ENCODE results near the gene SEMA4F. TPM values are rescaled to one million over a fixed set of nuclear protein-coding genes. Genes with fewer than 3 reads are reported as not detected.
"Not testable (repeated sequence)": the region's sequence is repeated elsewhere in the genome, so short reads cannot be mapped to it uniquely, and the experiment has no call there.

The SEMA4F gene
- total RNA-seq, 4 donors from 2014 or later, result 6.7 to 22.3 (median 11.2) TPM

GRCh38 chr2:74619651-74620297, 34.3 kb upstream of the SEMA4F start:
- no peak for DNase-seq (ENCODE audit: low spot score in 2 of 2)
- no peak for TF ChIP-seq POLR2A (IDR thresholded peaks at IDR 0.05)
- TF ChIP-seq, protein P1, sequence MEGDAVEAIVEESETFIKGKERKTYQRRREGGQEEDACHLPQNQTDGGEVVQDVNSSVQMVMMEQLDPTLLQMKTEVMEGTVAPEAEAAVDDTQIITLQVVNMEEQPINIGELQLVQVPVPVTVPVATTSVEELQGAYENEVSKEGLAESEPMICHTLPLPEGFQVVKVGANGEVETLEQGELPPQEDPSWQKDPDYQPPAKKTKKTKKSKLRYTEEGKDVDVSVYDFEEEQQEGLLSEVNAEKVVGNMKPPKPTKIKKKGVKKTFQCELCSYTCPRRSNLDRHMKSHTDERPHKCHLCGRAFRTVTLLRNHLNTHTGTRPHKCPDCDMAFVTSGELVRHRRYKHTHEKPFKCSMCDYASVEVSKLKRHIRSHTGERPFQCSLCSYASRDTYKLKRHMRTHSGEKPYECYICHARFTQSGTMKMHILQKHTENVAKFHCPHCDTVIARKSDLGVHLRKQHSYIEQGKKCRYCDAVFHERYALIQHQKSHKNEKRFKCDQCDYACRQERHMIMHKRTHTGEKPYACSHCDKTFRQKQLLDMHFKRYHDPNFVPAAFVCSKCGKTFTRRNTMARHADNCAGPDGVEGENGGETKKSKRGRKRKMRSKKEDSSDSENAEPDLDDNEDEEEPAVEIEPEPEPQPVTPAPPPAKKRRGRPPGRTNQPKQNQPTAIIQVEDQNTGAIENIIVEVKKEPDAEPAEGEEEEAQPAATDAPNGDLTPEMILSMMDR (IDR thresholded peaks at IDR 0.05), result no peak
- no peak overlapping the region for H3K27ac ChIP-seq
- whole genome bisulfite sequencing, 2 donors, result 72 to 78% methylated on average over 5 of the region's 5 CpGs
- no peaks in the 10 kb centered on the region for H3K36me3 ChIP-seq
- no peaks in the 10 kb centered on the region for H3K4me1 ChIP-seq
- H3K4me3 ChIP-seq, result no peak overlapping the region
- H3K27me3 ChIP-seq, result peaks cover 0 to under 1% of the 10 kb centered on the region in 2 donors
- H3K9me3 ChIP-seq, result no peaks in the 10 kb centered on the region

- H3K9me3 ChIP-seq, result no peaks in the 10 kb centered on the region
- no peak overlapping the region for H3K27ac ChIP-seq
- H3K4me3 ChIP-seq, result no peak overlapping the region
- no peak for DNase-seq (ENCODE audit: low spot score in 2 of 2)
- no peak for TF ChIP-seq EP300 (IDR thresholded peaks at IDR 0.05)
- TF ChIP-seq, protein P1 (IDR thresholded peaks at IDR 0.05), result no peak
- no peak for TF ChIP-seq POLR2A (IDR thresholded peaks at IDR 0.05)
- 80 to 90% methylated on average over 12 of the region's 12 CpGs for WGBS, 2 donors
- no peaks in the 10 kb centered on the region for H3K27me3 ChIP-seq
- no peaks in the 10 kb centered on the region for H3K4me1 ChIP-seq
- no peaks in the 10 kb centered on the region for H3K36me3 ChIP-seq
Observed at GRCh38 chr2:74620671-74621070, 33.4 kb upstream of the SEMA4F start.

DNA sequence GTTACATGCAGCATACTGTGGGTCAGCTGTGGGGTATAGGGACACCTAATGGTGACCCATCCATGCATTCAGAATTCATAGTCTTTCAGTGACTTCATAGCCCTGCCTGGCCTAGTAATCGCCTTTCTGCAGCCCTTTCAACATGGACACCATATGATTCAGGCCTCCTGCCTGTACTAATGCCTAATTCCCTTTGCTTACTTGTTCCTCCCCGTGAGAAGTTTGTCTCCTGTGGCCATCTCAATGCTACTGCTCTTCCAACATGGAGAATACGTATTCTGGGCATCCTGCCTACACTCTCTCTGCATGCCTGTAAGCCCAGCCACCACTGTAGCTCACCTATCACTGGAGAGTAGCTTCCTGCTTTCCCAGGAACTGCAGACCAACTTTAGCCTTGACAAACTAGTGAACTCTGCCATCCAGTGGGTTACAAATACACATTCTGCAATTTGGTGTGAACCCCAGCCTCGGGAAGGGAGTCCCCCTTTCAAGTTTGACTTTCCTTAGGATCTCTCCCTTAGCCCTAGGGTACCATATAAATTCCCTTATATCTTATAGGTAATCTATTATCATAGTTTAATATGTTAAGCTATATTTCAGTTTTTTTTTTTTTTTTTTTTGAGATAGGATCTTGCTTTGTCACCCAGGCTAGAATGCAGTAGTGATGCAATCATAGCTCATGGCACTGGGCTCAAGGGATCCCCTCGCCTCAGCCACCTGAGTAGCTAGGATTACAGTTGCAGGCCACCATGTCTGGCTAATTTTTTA, 28.2 kb upstream of the SEMA4F start:
- TF ChIP-seq, protein P1 (IDR thresholded peaks at IDR 0.05), result no peak
- TF ChIP-seq POLR2A (IDR thresholded peaks at IDR 0.05) (no peak), EP300 (IDR thresholded peaks at IDR 0.05) (no peak)
- 67 to 76% methylated on average over 5 of the region's 5 CpGs for WGBS, 2 donors
- Histone ChIP-seq H3K9me3 (no peaks in the 10 kb centered on the region), H3K27me3 (no peaks in the 10 kb centered on the region), H3K4me3 (no peak overlapping the region), H3K36me3 (no peaks in the 10 kb centered on the region), H3K4me1 (no peaks in the 10 kb centered on the region), H3K27ac (no peak overlapping the region)
- DNase-seq (ENCODE audit: low spot score in 2 of 2), result no peak

GRCh38 chr2:74628538-74629105, 25.4 kb upstream of the SEMA4F start:
- H3K4me3 ChIP-seq, result no peak overlapping the region
- TF ChIP-seq POLR2A (IDR thresholded peaks at IDR 0.05) (no peak), EP300 (IDR thresholded peaks at IDR 0.05) (no peak)
- TF ChIP-seq, protein P1 (IDR thresholded peaks at IDR 0.05), result no peak
- DNase-seq (ENCODE audit: low spot score in 2 of 2), result no peak
- H3K27me3 ChIP-seq, result no peaks in the 10 kb centered on the region
- no peaks in the 10 kb centered on the region for H3K4me1 ChIP-seq
- H3K36me3 ChIP-seq, result no peaks in the 10 kb centered on the region
- 66 to 81% methylated on average over 3 of the region's 3 CpGs for WGBS, 2 donors
- H3K9me3 ChIP-seq, result no peaks in the 10 kb centered on the region
- no peak overlapping the region for H3K27ac ChIP-seq

- DNase-seq (ENCODE audit: low spot score in 2 of 2); H3K27me3 ChIP-seq; H3K27ac ChIP-seq; H3K4me3 ChIP-seq; H3K4me1 ChIP-seq; H3K9me3 ChIP-seq; H3K36me3 ChIP-seq: not testable (repeated sequence)
- 92 to 93% methylated on average over 3 of the region's 3 CpGs for WGBS, 2 donors
Observed at GRCh38 chr2:74630454-74630853, 23.6 kb upstream of the SEMA4F start.
